ENCODE measurements around the gene PCDH1.

DNA sequence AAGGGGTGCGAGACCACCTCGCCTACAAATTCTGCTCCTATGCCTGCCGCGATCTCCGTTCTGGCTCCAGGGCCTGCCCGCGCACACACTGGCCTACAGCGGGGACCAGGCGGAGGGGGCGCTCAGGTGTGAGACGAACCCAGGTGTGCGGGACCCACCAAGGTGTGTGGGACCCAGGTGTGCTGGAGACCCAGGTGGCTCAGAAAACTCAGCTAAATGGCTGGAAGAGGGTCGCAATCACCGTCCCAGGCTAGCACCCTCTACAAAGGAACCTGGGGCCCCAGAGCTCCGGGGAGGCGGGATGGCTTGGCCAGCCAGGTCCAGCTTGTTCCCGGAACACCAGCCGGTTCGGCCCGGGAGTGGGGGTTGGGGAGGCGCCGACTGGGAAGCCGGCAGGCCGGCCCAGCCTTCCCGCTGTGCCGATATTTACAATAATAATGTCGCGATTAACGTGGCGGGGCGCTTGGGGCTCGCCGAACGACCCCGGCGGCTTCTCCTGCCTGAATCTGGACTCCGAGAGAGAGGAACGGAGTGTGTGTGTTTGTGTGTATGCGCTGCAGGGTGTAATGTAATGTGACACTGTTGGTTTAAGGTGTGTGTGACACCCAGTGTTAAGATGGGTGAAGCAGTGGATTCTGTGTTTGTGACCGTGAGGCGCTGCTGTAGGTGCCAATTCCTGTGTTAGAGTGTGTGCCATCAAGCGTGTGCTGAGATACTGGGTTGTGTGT is 1.4 kb downstream of the PCDH1 start:
- TF ChIP-seq, protein P1, sequence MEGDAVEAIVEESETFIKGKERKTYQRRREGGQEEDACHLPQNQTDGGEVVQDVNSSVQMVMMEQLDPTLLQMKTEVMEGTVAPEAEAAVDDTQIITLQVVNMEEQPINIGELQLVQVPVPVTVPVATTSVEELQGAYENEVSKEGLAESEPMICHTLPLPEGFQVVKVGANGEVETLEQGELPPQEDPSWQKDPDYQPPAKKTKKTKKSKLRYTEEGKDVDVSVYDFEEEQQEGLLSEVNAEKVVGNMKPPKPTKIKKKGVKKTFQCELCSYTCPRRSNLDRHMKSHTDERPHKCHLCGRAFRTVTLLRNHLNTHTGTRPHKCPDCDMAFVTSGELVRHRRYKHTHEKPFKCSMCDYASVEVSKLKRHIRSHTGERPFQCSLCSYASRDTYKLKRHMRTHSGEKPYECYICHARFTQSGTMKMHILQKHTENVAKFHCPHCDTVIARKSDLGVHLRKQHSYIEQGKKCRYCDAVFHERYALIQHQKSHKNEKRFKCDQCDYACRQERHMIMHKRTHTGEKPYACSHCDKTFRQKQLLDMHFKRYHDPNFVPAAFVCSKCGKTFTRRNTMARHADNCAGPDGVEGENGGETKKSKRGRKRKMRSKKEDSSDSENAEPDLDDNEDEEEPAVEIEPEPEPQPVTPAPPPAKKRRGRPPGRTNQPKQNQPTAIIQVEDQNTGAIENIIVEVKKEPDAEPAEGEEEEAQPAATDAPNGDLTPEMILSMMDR (IDR thresholded peaks at IDR 0.05 in 8 of 11, conservative IDR thresholded peaks at IDR 0.05 in 3 of 11): no peak
- TF ChIP-seq POLR2A (IDR thresholded peaks at IDR 0.05): no peak
